T-helper 2 cell treated with Interferon-gamma antibody and Interleukin-4, amounts not matched to agents 5 μg/mL and 100 μg/mL, for 36 hours (primary cell): ENCODE measurements around the gene LCE1B.

Experiments
- DNase-seq: peaks from one replicate; pipeline ENCODE4 v3.0.0; 2021; ENCODE audit warnings: low spot score
- H3K27ac Mint-ChIP-seq: one replicate; pipeline ENCODE4 v1.8.0; 2021; ENCODE audit warnings: mild to moderate bottlenecking, mixed read lengths
- H3K27me3 Mint-ChIP-seq: one replicate; pipeline ENCODE4 v1.8.0; 2021; ENCODE audit warnings: low read depth, mixed read lengths
- H3K36me3 Mint-ChIP-seq: one replicate; pipeline ENCODE4 v1.8.0; 2021; ENCODE audit warnings: low read depth, mixed read lengths
- H3K4me1 Mint-ChIP-seq: one replicate; pipeline ENCODE4 v1.8.0; 2021; ENCODE audit warnings: low read depth, mixed read lengths
- H3K4me3 Mint-ChIP-seq: one replicate; pipeline ENCODE4 v1.8.0; 2022; ENCODE audit warnings: mild to moderate bottlenecking, moderate library complexity, mixed read lengths
- H3K9me3 Mint-ChIP-seq: one replicate; pipeline ENCODE4 v1.8.0; 2021; ENCODE audit warnings: mixed read lengths

Gene LCE1B

DNA sequence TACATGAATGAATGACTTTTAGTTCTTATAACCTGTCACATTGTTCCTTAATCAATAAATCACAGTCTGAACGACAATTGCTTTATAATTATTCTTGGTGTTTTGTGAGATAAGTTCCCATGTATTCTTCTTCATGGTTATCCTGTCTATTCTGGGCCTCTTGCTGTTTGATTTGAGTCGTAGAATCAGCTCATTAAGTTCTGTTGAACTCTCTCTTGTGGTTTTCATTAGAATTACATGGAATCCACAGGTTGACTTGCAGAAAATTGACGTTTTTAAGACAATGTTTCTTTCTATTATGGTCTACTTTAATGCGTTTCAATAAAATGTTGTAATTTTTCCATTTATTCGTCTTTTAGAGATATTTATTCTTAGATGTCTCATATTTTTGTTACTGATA lies 11.5 kb downstream of the LCE1B start:
- Mint-ChIP-seq H3K27me3 (no peaks in the 10 kb centered on the region), H3K9me3 (no peaks in the 10 kb centered on the region)

GRCh38 chr1:152824964-152825363 lies 13.2 kb downstream of the LCE1B start:
- no peak for DNase-seq
- Mint-ChIP-seq H3K4me3 (no peak overlapping the region), H3K27ac (no peak overlapping the region), H3K27me3 (no peaks in the 10 kb centered on the region), H3K9me3 (no peaks in the 10 kb centered on the region), H3K36me3 (no peaks in the 10 kb centered on the region), H3K4me1 (no peaks in the 10 kb centered on the region)

More for the DNA sequence above, 11.5 kb downstream of the LCE1B start:
- Mint-ChIP-seq H3K27ac (no peak overlapping the region), H3K4me1 (no peaks in the 10 kb centered on the region), H3K4me3 (no peak overlapping the region), H3K36me3 (no peaks in the 10 kb centered on the region)
- DNase-seq: no peak

DNA sequence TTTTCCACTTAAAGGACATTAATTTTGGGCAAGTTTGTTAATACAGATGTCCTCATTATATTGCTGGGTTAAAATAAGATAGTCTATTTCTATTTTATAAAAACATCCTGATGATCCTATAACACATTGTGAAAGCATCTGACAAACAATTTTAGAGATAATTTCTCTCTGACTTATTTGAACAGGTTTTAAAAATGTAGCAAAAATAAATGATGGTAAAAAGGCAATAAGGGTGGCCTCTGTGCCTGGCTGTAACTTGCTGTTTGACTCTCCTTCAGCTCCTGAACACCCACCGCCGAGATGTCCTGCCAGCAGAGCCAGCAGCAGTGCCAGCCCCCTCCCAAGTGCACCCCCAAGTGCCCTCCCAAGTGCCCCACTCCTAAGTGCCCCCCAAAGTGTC lies 15.4 kb downstream of the LCE1B start, which contains the start of gene LCE1A:
Gene LCE1A, plus strand, starts transcription at position 301 of the 400 bp plus-strand sequence. Its CDS starts 0 bp downstream, at position 301.
- Mint-ChIP-seq H3K36me3 (no peaks in the 10 kb centered on the region), H3K9me3 (no peaks in the 10 kb centered on the region), H3K4me1 (no peaks in the 10 kb centered on the region), H3K4me3 (no peak within 1 kb of the TSS), H3K27ac (no peak within 1 kb of the TSS), H3K27me3 (no peaks in the 10 kb centered on the region)
- no peak for DNase-seq

- Mint-ChIP-seq H3K4me1 (no peaks in the 10 kb centered on the region), H3K9me3 (no peaks in the 10 kb centered on the region), H3K27ac (no peak overlapping the region), H3K27me3 (peaks cover 4% of the 10 kb centered on the region), H3K36me3 (no peaks in the 10 kb centered on the region), H3K4me3 (no peak overlapping the region)
- no peak for DNase-seq
These were observed 25.1 kb downstream of the LCE1B start for GRCh38 chr1:152836870-152837269.

GRCh38 chr1:152842556-152842955 lies 30.8 kb downstream of the LCE1B start, which contains the start of gene LCE6A:
Gene LCE6A (plus strand): TSS chr1:152842856. CDS start chr1:152843521, 665 bp downstream.
- Mint-ChIP-seq H3K36me3 (no peaks in the 10 kb centered on the region), H3K9me3 (no peaks in the 10 kb centered on the region)

GRCh38 chr1:152855661-152856060 lies 43.9 kb downstream of the LCE1B start:
- H3K9me3 Mint-ChIP-seq: no peaks in the 10 kb centered on the region
- H3K27me3 Mint-ChIP-seq: no peaks in the 10 kb centered on the region
- H3K4me3 Mint-ChIP-seq: no peak overlapping the region
- no peak for DNase-seq
- no peak overlapping the region for H3K27ac Mint-ChIP-seq
- H3K36me3 Mint-ChIP-seq: no peaks in the 10 kb centered on the region
- H3K4me1 Mint-ChIP-seq: no peaks in the 10 kb centered on the region

More at GRCh38 chr1:152842556-152842955, 30.8 kb downstream of the LCE1B start, which contains the start of gene LCE6A:
- H3K27ac Mint-ChIP-seq: no peak within 1 kb of the TSS
- H3K4me1 Mint-ChIP-seq: no peaks in the 10 kb centered on the region
- DNase-seq: no peak
- no peak within 1 kb of the TSS for H3K4me3 Mint-ChIP-seq
- peaks cover 6% of the 10 kb centered on the region for H3K27me3 Mint-ChIP-seq

DNA sequence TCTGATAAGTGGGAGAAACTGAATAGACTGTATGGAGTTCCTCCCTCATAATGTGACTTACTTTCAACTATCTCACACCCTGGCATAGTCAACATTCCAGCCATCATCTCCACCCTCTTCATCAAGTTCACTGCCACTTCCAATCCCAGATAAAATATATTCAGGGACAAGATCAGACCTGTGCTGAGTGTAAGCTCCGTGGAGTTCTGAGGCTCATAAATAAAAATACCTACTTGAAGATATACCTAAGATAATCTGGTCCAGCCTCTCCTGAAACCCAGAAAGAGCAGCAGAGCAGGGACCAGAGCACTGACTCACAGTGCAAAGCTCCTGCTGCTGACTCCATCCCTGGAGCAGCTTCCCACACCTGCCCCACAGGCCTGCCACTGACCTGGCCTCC lies 46.3 kb downstream of the LCE1B start:
- no peaks in the 10 kb centered on the region for H3K4me1 Mint-ChIP-seq

DNA sequence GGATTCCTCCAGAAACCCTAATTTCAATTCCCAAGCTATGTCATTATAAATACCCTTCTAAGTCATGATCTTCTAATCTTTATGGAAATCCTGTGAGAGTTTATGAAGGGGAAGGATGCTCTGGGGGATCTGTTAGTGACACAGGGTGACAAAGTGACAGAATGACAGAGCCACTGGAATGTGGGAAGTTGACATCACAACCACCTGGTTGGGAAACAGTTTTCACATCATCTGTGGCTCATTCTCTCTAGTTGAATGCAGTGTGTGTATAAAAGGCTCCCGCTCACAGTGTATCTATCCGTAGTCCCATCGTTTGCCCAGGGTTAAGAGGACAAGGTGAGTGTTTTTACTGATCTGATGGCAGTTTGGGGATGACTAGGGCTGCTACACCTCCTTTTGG lies 47.9 kb downstream of the LCE1B start, which contains the start of gene LCE7A:
Gene LCE7A, plus strand, starts transcription at position 301 of the 400 bp plus-strand sequence. CDS start 702 bp downstream, outside the sequence.
- no peak within 1 kb of the TSS for H3K27ac Mint-ChIP-seq
- no peak for DNase-seq
- H3K36me3 Mint-ChIP-seq: no peaks in the 10 kb centered on the region
- H3K9me3 Mint-ChIP-seq: no peaks in the 10 kb centered on the region
- no peaks in the 10 kb centered on the region for H3K4me1 Mint-ChIP-seq
- no peak within 1 kb of the TSS for H3K4me3 Mint-ChIP-seq
- H3K27me3 Mint-ChIP-seq: no peaks in the 10 kb centered on the region

More for the DNA sequence above, 46.3 kb downstream of the LCE1B start:
- H3K27ac Mint-ChIP-seq: no peak overlapping the region
- no peaks in the 10 kb centered on the region for H3K9me3 Mint-ChIP-seq
- no peaks in the 10 kb centered on the region for H3K36me3 Mint-ChIP-seq
- H3K4me3 Mint-ChIP-seq: no peak overlapping the region
- H3K27me3 Mint-ChIP-seq: no peaks in the 10 kb centered on the region
- DNase-seq: no peak

GRCh38 chr1:152860129-152860528 lies 48.4 kb downstream of the LCE1B start:
- H3K9me3 Mint-ChIP-seq: no peaks in the 10 kb centered on the region
- no peak overlapping the region for H3K4me3 Mint-ChIP-seq
- H3K4me1 Mint-ChIP-seq: no peaks in the 10 kb centered on the region
- H3K27me3 Mint-ChIP-seq: no peaks in the 10 kb centered on the region
- H3K27ac Mint-ChIP-seq: no peak overlapping the region
- DNase-seq: no peak
- H3K36me3 Mint-ChIP-seq: no peaks in the 10 kb centered on the region

GRCh38 chr1:152861374-152861773 lies 49.6 kb downstream of the LCE1B start:
- H3K36me3 Mint-ChIP-seq: no peaks in the 10 kb centered on the region
- no peak overlapping the region for H3K27ac Mint-ChIP-seq
- no peaks in the 10 kb centered on the region for H3K9me3 Mint-ChIP-seq
- H3K4me3 Mint-ChIP-seq: no peak overlapping the region
- DNase-seq: no peak
- H3K4me1 Mint-ChIP-seq: no peaks in the 10 kb centered on the region
- H3K27me3 Mint-ChIP-seq: no peaks in the 10 kb centered on the region
